Measurements from ENCODE around the gene SH3BP4.

GRCh38 chr2:235082578-235083338 lies 130.9 kb downstream of the SH3BP4 start:
- TF ChIP-seq FOXP2 (optimal IDR thresholded peaks at IDR 0.05; ENCODE audit: borderline replicate concordance, extremely low read depth, extremely low read length, insufficient read depth) (no peak), TAF1 (IDR thresholded peaks at IDR 0.05; ENCODE audit: borderline replicate concordance, insufficient read depth, low read length) (no peak)
